H1 (cell line): ENCODE results near the gene SSR2. TPM values are rescaled to one million over a fixed set of nuclear protein-coding genes. Genes with fewer than 3 reads are reported as not detected.
A peak's percentile ranks its signal among the peaks of the same experiment; 100 is the strongest.

ENCODE experiments used
- CTCF ChIA-PET: fragments of 300-600 bp; sonication (Branson Sonifier 250); formaldehyde crosslinking; loops from one replicate; lab custom pipeline; 2021; ENCODE audit not compliant: partially characterized antibody; lab: Charles Lee
- POLR2A ChIA-PET: fragments of 300-600 bp; sonication (Branson Sonifier 250); formaldehyde crosslinking; loops from one replicate; lab custom pipeline; 2021; ENCODE audit warnings: inconsistent platforms; ENCODE audit not compliant: partially characterized antibody; lab: Charles Lee
- DNase-seq, 2 experiments: peaks; one replicate each; pipeline versions ENCODE4 v3.0.0 to v3.0.0-alpha.2; 2010 to 2022; ENCODE audit warnings: low spot score in 2 of 2, low read depth in 1 of 2, mixed read lengths in 1 of 2
- FAIRE-seq: peaks from 2 replicates; lab custom pipeline; 2011; peaks lifted over from hg19 to GRCh38; lab: Jason Lieb, UNC
- H2AFZ ChIP-seq: 2 replicates; pipeline ENCODE4 v1.8.1; 2012; ENCODE audit warnings: low read length, inconsistent platforms
- H2AK5ac ChIP-seq: 2 replicates; pipeline ENCODE4 v1.6.1; 2013; ENCODE audit warnings: low read depth, low read length
- H2BK120ac ChIP-seq: replicated peaks from 2 replicates; pipeline ENCODE3; 2013; ENCODE audit warnings: low read depth, low read length, inconsistent platforms
- H2BK12ac ChIP-seq: 2 replicates; pipeline ENCODE4 v1.6.1; 2013; ENCODE audit warnings: low read depth, low read length
- H2BK15ac ChIP-seq: 2 replicates; pipeline ENCODE4 v1.6.1; 2013; ENCODE audit warnings: low read length
- H2BK20ac ChIP-seq: 2 replicates; pipeline ENCODE4 v1.6.1; 2013; ENCODE audit warnings: low read length
- H2BK5ac ChIP-seq: 2 replicates; pipeline ENCODE4 v1.6.1; 2013; ENCODE audit warnings: low read depth, low read length
- H3K14ac ChIP-seq: 2 replicates; pipeline ENCODE4 v1.6.1; 2013; ENCODE audit warnings: inconsistent platforms; ENCODE audit not compliant: insufficient read length
- H3K18ac ChIP-seq: 2 replicates; pipeline ENCODE4 v1.6.1; 2013; ENCODE audit warnings: low read length; ENCODE audit errors: extremely low read depth
- H3K23ac ChIP-seq: 2 replicates; pipeline ENCODE4 v1.6.1; 2013; ENCODE audit warnings: inconsistent platforms; ENCODE audit not compliant: insufficient read length
- H3K23me2 ChIP-seq: 2 replicates; pipeline ENCODE4 v1.6.1; 2013; ENCODE audit warnings: low read depth, low read length
- H3K27ac ChIP-seq: 2 replicates; pipeline ENCODE4 v1.6.1; 2011; ENCODE audit warnings: low read depth, low read length, inconsistent platforms
- H3K27me3 ChIP-seq, 4 experiments: replicated peaks in 1 of 4; 1 replicate in 1 of 4; 2 replicates in 3 of 4; pipeline versions ENCODE4 v1.6.1 to v1.8.1; 2011 to 2013; ENCODE audit warnings: low read length in 3 of 4, mild to moderate bottlenecking in 3 of 4, inconsistent platforms in 2 of 4, mixed read lengths in 2 of 4, moderate library complexity in 1 of 4; ENCODE audit not compliant: control insufficient read depth in 3 of 4, insufficient read depth in 3 of 4; ENCODE audit errors: extremely low read depth in 1 of 4
- H3K36me3 ChIP-seq, 4 experiments: 2 replicates each; pipeline versions ENCODE4 v1.6.1 to v1.8.1; 2011 to 2013; ENCODE audit warnings: mild to moderate bottlenecking in 4 of 4, low read length in 3 of 4, moderate library complexity in 2 of 4, control low read depth in 1 of 4, inconsistent platforms in 1 of 4; ENCODE audit not compliant: insufficient read depth in 4 of 4, control insufficient read depth in 2 of 4
- H3K4ac ChIP-seq: replicated peaks from 2 replicates; pipeline ENCODE3; 2013; ENCODE audit warnings: low read length, low read depth, mixed read lengths, inconsistent platforms; ENCODE audit not compliant: insufficient read length
- H3K4me1 ChIP-seq, 4 experiments: replicated peaks in 1 of 4; 1 replicate in 1 of 4; 2 replicates in 3 of 4; pipeline versions ENCODE4 v1.6.1 to v1.8.1; 2011 to 2013; ENCODE audit warnings: low read length in 3 of 4, inconsistent platforms in 2 of 4, mixed read lengths in 1 of 4; ENCODE audit not compliant: insufficient read depth in 4 of 4, control insufficient read depth in 3 of 4
- H3K4me2 ChIP-seq, 2 experiments: 2 replicates each; pipeline versions ENCODE4 v1.6.1 to v1.8.1; 2011 to 2013; ENCODE audit warnings: low read depth in 2 of 2, low read length in 2 of 2, control low read depth in 1 of 2, inconsistent platforms in 1 of 2, mild to moderate bottlenecking in 1 of 2; ENCODE audit not compliant: insufficient read depth in 1 of 2
- H3K4me3 ChIP-seq, 4 experiments: fragments of 200-600, 300-600 bp in 1 of 4; sonication (generic), shearing (Covaris generic), sonication (Bioruptor Twin) in 1 of 4; 2 replicates each; pipeline versions ENCODE4 v1.5.1 to v1.8.1; 2011 to 2016; ENCODE audit warnings: low read length in 4 of 4, low read depth in 3 of 4, control low read depth in 2 of 4, inconsistent platforms in 2 of 4, mild to moderate bottlenecking in 2 of 4, mixed read lengths in 1 of 4, moderate library complexity in 1 of 4; ENCODE audit not compliant: insufficient read depth in 2 of 4; ENCODE audit errors: extremely low read depth in 1 of 4
- H3K56ac ChIP-seq: replicated peaks from 2 replicates; pipeline ENCODE3; 2013; ENCODE audit warnings: low read depth, mild to moderate bottlenecking, mixed read lengths, low read length, inconsistent platforms; ENCODE audit not compliant: insufficient read length
- H3K79me1 ChIP-seq: 2 replicates; pipeline ENCODE4 v1.6.1; 2013; ENCODE audit warnings: low read depth, low read length, control low read depth
- H3K79me2 ChIP-seq, 2 experiments: 2 replicates each; pipeline versions ENCODE4 v1.6.1 to v1.8.1; 2012 to 2013; ENCODE audit warnings: low read length in 2 of 2, mild to moderate bottlenecking in 2 of 2, inconsistent platforms in 1 of 2; ENCODE audit not compliant: insufficient read depth in 2 of 2, control insufficient read depth in 1 of 2
- H3K9ac ChIP-seq, 4 experiments: replicated peaks in 1 of 4; 1 replicate in 1 of 4; 2 replicates in 3 of 4; pipeline versions ENCODE4 v1.6.1 to v1.8.1; 2011 to 2013; ENCODE audit warnings: low read depth in 3 of 4, low read length in 3 of 4, control low read depth in 2 of 4, mild to moderate bottlenecking in 2 of 4, moderate library complexity in 2 of 4, inconsistent platforms in 1 of 4; ENCODE audit errors: extremely low read depth in 1 of 4
- H3K9me3 ChIP-seq, 2 experiments: 2 replicates each; pipeline versions ENCODE4 v1.6.1 to v1.8.1; 2012 to 2013; ENCODE audit warnings: mild to moderate bottlenecking in 2 of 2, moderate library complexity in 2 of 2, control low read depth in 1 of 2, inconsistent platforms in 1 of 2, low read depth in 1 of 2, low read length in 1 of 2, mixed read lengths in 1 of 2; ENCODE audit not compliant: insufficient read depth in 2 of 2
- H4K20me1 ChIP-seq, 2 experiments: replicated peaks in 1 of 2; 2 replicates each; pipeline versions ENCODE3 to v1.8.1; 2011 to 2013; ENCODE audit warnings: inconsistent platforms in 2 of 2, low read length in 2 of 2, mild to moderate bottlenecking in 1 of 2; ENCODE audit not compliant: insufficient read depth in 2 of 2, control insufficient read depth in 1 of 2
- H4K5ac ChIP-seq: 2 replicates; pipeline ENCODE4 v1.6.1; 2013; ENCODE audit warnings: low read length, low read depth, mixed read lengths, inconsistent platforms; ENCODE audit not compliant: insufficient read length
- H4K8ac ChIP-seq: 2 replicates; pipeline ENCODE4 v1.8.0; 2013; ENCODE audit warnings: mild to moderate bottlenecking, moderate library complexity, low read length, inconsistent platforms; ENCODE audit not compliant: insufficient read depth; ENCODE audit errors: extremely low read depth
- H4K91ac ChIP-seq: replicated peaks from 2 replicates; pipeline ENCODE3; 2013; ENCODE audit warnings: low read length, mixed read lengths, inconsistent platforms; ENCODE audit not compliant: insufficient read length
- ASH2L ChIP-seq: fragments of 200-600, 300-600 bp; sonication (generic); IDR thresholded peaks from one replicate; pipeline ENCODE4 v1.7.1; 2017; ENCODE audit warnings: low read length
- CHD2 ChIP-seq: IDR thresholded peaks from 2 replicates; pipeline ENCODE4 v1.6.1; 2012; ENCODE audit warnings: low read length, improper control_type of control experiment
- CTCF ChIP-seq, 3 experiments: IDR thresholded peaks; 1 replicate in 2 of 3; 2 replicates in 1 of 3; pipeline versions ENCODE4 v1.5.1 to v1.6.1; 2011; ENCODE audit warnings: low read length in 3 of 3, mild to moderate bottlenecking in 3 of 3, inconsistent platforms in 2 of 3, low read depth in 1 of 3, moderate library complexity in 1 of 3; ENCODE audit not compliant: insufficient read depth in 1 of 3; ENCODE audit errors: control extremely low read depth in 1 of 3
- EP300 ChIP-seq, 2 experiments: IDR thresholded peaks; 1 replicate in 1 of 2; 2 replicates in 1 of 2; pipeline ENCODE4 v1.6.1; 2011 to 2012; ENCODE audit warnings: low read depth in 2 of 2, low read length in 2 of 2, mild to moderate bottlenecking in 2 of 2, borderline replicate concordance in 1 of 2, inconsistent platforms in 1 of 2, moderate library complexity in 1 of 2
- FOSL1 ChIP-seq: IDR thresholded peaks from 2 replicates; pipeline ENCODE4 v1.6.1; 2011; ENCODE audit warnings: mild to moderate bottlenecking, low read depth, low read length, moderate library complexity; ENCODE audit not compliant: insufficient read depth
- JUND ChIP-seq: IDR thresholded peaks from 2 replicates; pipeline ENCODE4 v1.6.1; 2011; ENCODE audit warnings: mild to moderate bottlenecking, improper control_type of control experiment, low read length
- KDM1A ChIP-seq: fragments of 200-600, 300-600 bp; sonication (generic); IDR thresholded peaks from 2 replicates; pipeline ENCODE4 v1.7.1; 2016; ENCODE audit warnings: mild to moderate bottlenecking, low read length, borderline replicate concordance
- RAD21 ChIP-seq, 2 experiments: IDR thresholded peaks in 1 of 2; conservative IDR thresholded peaks in 1 of 2; 2 replicates each; pipeline ENCODE4 v1.6.1; 2011; ENCODE audit warnings: low read depth in 2 of 2, low read length in 2 of 2, improper control_type of control experiment in 1 of 2, inconsistent platforms in 1 of 2, mild to moderate bottlenecking in 1 of 2, moderate library complexity in 1 of 2
- SAP30 ChIP-seq: fragments of 300-600 bp; sonication (generic); IDR thresholded peaks from 2 replicates; pipeline ENCODE4 v1.7.1; 2012; ENCODE audit warnings: low read length, moderate library complexity, mild to moderate bottlenecking, inconsistent platforms; ENCODE audit not compliant: insufficient read depth, insufficient replicate concordance
- WGBS, 2 experiments: shearing (Covaris generic) in 1 of 2; methylation state at CpG; one replicate each; pipeline versions ENCODE4 v1.1.6 to v1.1.7; 2013 to 2015; ENCODE audit warnings: low lambda C conversion rate in 2 of 2, mixed read lengths in 2 of 2, inconsistent platforms in 1 of 2, low coverage in 1 of 2, missing lambda C conversion rate in 1 of 2; ENCODE audit not compliant: insufficient replicate concordance in 2 of 2, insufficient coverage in 1 of 2, insufficient read length in 1 of 2; ENCODE audit errors: extremely low coverage in 1 of 2, missing lambda C conversion rate in 1 of 2; 5-methylcytosine and 5-hydroxymethylcytosine counted together
- polyA plus RNA-seq, 7 experiments: library from polyadenylated mRNA; depleted of rRNA in 3 of 7; stranded (reverse) in 5 of 7; unstranded in 2 of 7; fragments of >200 nt in 5 of 7; fragments of 200-250 nt in 2 of 7; gene quantifications; 1 replicate in 5 of 7; 2 replicates in 1 of 7; 4 replicates in 1 of 7; pipeline versions ENCODE4 v1.2.1 to v1.2.3, GENCODE V29; 2011 to 2013; ENCODE audit warnings: missing spikeins in 2 of 7, mixed read lengths in 2 of 7
- total RNA-seq: library from RNA; stranded (reverse); fragmentation: NEBNext Ultra II Directional; extraction: Animal tissue kit (Norgen Biotek cat#: 25700); gene quantifications from 2 replicates; pipeline ENCODE4 v1.2.1, GENCODE V29; 2021

SSR2 gene
- total and polyA plus RNA-seq, 2 of the 8 experiments (the other 6 are each of a cell fraction or from before 2014, with no cell fraction given), result 190 to 648 TPM

GRCh38 chr1:156021093-156021428, 310 bp upstream of the SSR2 start:
- Histone ChIP-seq H2BK5ac (no peak overlapping the region), H2AK5ac (no peak overlapping the region), H4K5ac (no peak overlapping the region), H3K56ac (no peak overlapping the region), H3K4me2 (peak overlapping the region; percentile 99), H2BK12ac (no peak overlapping the region), H3K4me1 (peaks cover 0 to 3% (median 1%) of the 10 kb centered on the region in 4 experiments; a peak in 3 of 7 replicates), H3K4ac (no peak overlapping the region), H4K20me1 (peaks cover 0 to 2% of the 10 kb centered on the region in 2 experiments), H2BK20ac (no peak overlapping the region), H3K79me2 (peaks cover 5 to 15% of the 10 kb centered on the region in 2 experiments), H3K36me3 (peaks cover 0 to 26% (median 13%) of the 10 kb centered on the region in 4 experiments; a peak in 5 of 8 replicates), H2BK120ac (no peak overlapping the region), H3K23ac (no peak overlapping the region), H3K9ac (no peak overlapping the region), H3K9me3 (no peaks in the 10 kb centered on the region), H3K79me1 (0 out of 2 replicates have a peak, but pooled peaks cover 5% of the 10 kb centered on the region), H3K27me3 (peaks cover 0 to 4% (median under 1%) of the 10 kb centered on the region in 4 experiments; a peak in 1 of 7 replicates), H3K27ac (no peak overlapping the region), H4K91ac (no peak overlapping the region), H3K18ac (no peak overlapping the region), H2BK15ac (no peak overlapping the region), H3K14ac (no peak overlapping the region), H2AFZ (0 out of 2 replicates have a peak overlapping the region, but pooled peaks have one; percentile 10), H4K8ac (no peak overlapping the region), H3K4me3 (peak overlapping the region; percentile 92 to 97 (median 94); a peak in 7 of 8 replicates), H3K23me2 (peaks cover 5% of the 10 kb centered on the region; the same call in 1 of the 2 replicates)
- ChIA-PET CTCF (interaction anchor here (0.9 to 8.9 kb wide), 10 partner anchors 10 to 109 kb away, joined by 3 to 77 read pairs (median 4); partner anchors contain the start of gene UBQLN4), POLR2A (interaction anchor here (0.6 to 2.3 kb wide), 10 partner anchors 20 to 157 kb away, joined by 3 to 10 read pairs (median 3); partner anchors contain the start of genes ARHGEF2, MEX3A, RAB25 and UBQLN4)
- 25% methylated on average over 4 of the region's 4 CpGs; no CpG with 5 or more reads in 1 of the 2 experiments for WGBS, 2 experiments
- DNase-seq (no peak), FAIRE-seq (no peak)
- TF ChIP-seq SAP30 (no peak), RAD21 (IDR thresholded peaks at IDR 0.05 in 1 of 2, conservative IDR thresholded peaks at IDR 0.05 in 1 of 2; ENCODE audit: low read depth in 2 of 2, low read length in 2 of 2) (no peak), ASH2L (no peak), FOSL1 (no peak), EP300 (IDR thresholded peaks at IDR 0.05; ENCODE audit: borderline replicate concordance in 1 of 2, low read depth in 2 of 2, low read length in 2 of 2) (no peak), CTCF (IDR thresholded peaks at IDR 0.05; ENCODE audit: control extremely low read depth in 1 of 3, insufficient read depth in 1 of 3, low read depth in 1 of 3, low read length in 3 of 3) (no peak), KDM1A (no peak), CHD2 (no peak), JUND (no peak)
